Mesothelial cell of epicardium (in vitro differentiated cells): Measurements from ENCODE around the gene UBR1. TPM values are rescaled to one million over a fixed set of nuclear protein-coding genes. Genes with fewer than 3 reads are reported as not detected.

ENCODE experiments used
- DNase-seq, 2 experiments: peaks; one replicate each; pipeline ENCODE4 v3.0.0; 2021; ENCODE audit warnings: low spot score in 2 of 2; ENCODE audit not compliant: unreplicated experiment in 2 of 2
- H3K27ac Mint-ChIP-seq: 2 replicates; pipeline ENCODE4 v1.8.0; 2021; ENCODE audit warnings: mixed read lengths
- H3K27me3 Mint-ChIP-seq: 2 replicates; pipeline ENCODE4 v1.8.0; 2021; ENCODE audit warnings: low read depth, mixed read lengths
- H3K36me3 Mint-ChIP-seq: 2 replicates; pipeline ENCODE4 v1.8.0; 2021; ENCODE audit warnings: mixed read lengths
- H3K4me1 Mint-ChIP-seq: 2 replicates; pipeline ENCODE4 v1.8.0; 2021; ENCODE audit warnings: mixed read lengths
- H3K4me3 Mint-ChIP-seq: 2 replicates; pipeline ENCODE4 v1.8.0; 2021; ENCODE audit warnings: mild to moderate bottlenecking, moderate library complexity, mixed read lengths
- H3K9me3 Mint-ChIP-seq: 2 replicates; pipeline ENCODE4 v1.8.0; 2021; ENCODE audit warnings: mixed read lengths
- total RNA-seq: library from RNA; stranded (reverse); gene quantifications from 3 replicates; pipeline ENCODE4 v1.2.1, GENCODE V29; 2021
- TF ChIP-seq, protein P1 (sequence below): fragments of 200-600 bp; sonication (generic); IDR thresholded peaks from one replicate; pipeline ENCODE4 v1.5.0; 2021; ENCODE audit warnings: antibody characterized with exemption; ENCODE audit not compliant: unreplicated experiment

The UBR1 gene
- total RNA-seq, 1 donor from 2014 or later: 36.4 TPM

DNA sequence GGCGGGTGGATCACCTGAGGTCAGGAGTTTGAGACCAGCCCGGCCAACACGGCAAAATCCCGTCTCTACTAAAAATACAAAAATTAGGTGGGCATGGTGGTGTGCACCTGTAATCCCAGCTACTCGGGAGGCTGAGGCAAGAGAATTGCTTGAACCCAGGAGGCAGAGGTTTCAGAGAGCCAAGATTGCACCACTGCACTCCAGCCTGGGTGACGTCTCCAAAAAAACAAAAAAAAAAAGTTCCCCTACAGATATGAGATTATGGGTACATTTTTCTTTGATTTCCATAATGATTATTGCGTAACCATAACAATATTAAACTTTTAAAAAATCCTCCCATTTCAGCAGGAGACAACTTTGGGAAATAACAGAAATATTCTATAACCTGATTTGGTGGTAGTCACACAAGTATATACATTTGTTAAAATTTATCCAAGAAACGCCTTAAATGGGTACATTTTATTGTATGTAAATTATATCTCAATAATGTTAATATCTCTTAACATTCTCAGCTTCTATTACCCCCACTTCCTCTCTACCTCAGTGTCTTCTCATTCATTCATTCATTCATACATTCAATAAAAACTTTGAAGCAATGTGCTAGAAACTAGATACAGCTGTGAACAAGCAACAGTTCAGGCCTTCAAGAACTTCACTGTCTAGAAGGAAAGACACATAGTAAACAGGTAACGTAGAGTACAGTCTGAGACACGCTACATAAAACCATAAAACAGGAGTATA, 6.6 kb downstream of the UBR1 start:
- no peaks in the 10 kb centered on the region for H3K27me3 Mint-ChIP-seq
- peaks cover 36% of the 10 kb centered on the region for H3K36me3 Mint-ChIP-seq
- TF ChIP-seq, protein P1, sequence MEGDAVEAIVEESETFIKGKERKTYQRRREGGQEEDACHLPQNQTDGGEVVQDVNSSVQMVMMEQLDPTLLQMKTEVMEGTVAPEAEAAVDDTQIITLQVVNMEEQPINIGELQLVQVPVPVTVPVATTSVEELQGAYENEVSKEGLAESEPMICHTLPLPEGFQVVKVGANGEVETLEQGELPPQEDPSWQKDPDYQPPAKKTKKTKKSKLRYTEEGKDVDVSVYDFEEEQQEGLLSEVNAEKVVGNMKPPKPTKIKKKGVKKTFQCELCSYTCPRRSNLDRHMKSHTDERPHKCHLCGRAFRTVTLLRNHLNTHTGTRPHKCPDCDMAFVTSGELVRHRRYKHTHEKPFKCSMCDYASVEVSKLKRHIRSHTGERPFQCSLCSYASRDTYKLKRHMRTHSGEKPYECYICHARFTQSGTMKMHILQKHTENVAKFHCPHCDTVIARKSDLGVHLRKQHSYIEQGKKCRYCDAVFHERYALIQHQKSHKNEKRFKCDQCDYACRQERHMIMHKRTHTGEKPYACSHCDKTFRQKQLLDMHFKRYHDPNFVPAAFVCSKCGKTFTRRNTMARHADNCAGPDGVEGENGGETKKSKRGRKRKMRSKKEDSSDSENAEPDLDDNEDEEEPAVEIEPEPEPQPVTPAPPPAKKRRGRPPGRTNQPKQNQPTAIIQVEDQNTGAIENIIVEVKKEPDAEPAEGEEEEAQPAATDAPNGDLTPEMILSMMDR: no peak
- no peak overlapping the region for H3K4me3 Mint-ChIP-seq
- peaks cover 16% of the 10 kb centered on the region for H3K4me1 Mint-ChIP-seq
- H3K9me3 Mint-ChIP-seq: peaks cover 5% of the 10 kb centered on the region
- no peak overlapping the region for H3K27ac Mint-ChIP-seq
- no peak for DNase-seq

DNA sequence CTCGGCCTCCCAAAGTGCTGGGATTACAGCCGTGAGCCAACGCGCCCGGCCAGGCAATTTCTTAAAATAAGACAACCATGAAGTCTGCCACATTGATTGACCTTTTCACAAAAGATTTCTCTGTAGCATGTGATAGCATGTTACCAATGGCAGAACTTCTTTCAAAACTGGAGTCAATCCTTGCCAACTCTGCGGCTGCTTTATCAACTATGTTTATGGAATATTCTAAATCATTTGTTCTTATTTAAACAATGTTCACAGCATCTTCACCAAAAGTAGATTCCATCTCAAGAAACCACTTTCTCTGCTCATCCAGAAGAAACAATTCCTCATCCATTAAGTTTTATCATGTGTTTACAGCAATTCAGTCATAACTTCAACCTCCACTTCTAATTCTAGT, 9.4 kb downstream of the UBR1 start:
- Mint-ChIP-seq H3K4me3 (no peak overlapping the region), H3K27me3 (no peaks in the 10 kb centered on the region), H3K9me3 (peaks cover 10% of the 10 kb centered on the region), H3K36me3 (peaks cover 33% of the 10 kb centered on the region), H3K27ac (no peak overlapping the region), H3K4me1 (peaks cover 10% of the 10 kb centered on the region)
- no peak for DNase-seq
- TF ChIP-seq, protein P1: no peak

DNA sequence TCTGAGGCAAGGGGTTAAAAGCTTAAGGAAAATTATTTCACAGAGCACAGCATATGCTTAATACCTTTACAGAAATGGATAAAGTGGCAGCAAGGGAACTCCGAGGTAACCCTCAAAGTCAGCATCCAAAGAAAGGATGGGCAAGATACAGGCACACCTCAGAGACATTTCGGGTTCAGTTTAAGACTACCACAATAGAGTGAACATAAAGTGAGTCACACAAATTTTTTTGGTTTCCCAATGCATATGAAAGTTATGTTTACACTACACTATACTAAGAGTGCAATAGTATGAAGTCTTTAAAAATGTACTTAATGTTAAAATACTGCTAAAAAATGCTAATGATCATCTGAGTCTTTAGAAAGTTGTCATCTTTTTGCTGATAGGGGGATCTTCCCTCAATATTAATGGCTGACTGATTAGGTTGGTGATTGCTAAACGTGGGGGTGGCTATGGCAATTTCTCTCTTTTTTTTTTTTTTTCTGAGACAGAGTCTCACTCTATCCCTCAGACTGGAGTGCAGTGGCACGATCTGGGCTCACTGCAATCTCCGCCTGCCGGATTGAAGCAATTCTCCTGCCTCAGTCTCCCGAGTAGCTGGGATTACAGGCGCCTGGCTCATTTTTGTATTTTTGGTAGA, 10.0 kb downstream of the UBR1 start:
- peaks cover 10% of the 10 kb centered on the region for H3K9me3 Mint-ChIP-seq
- peaks cover 7% of the 10 kb centered on the region for H3K4me1 Mint-ChIP-seq
- peaks cover 27% of the 10 kb centered on the region for H3K36me3 Mint-ChIP-seq
- H3K27ac Mint-ChIP-seq: no peak overlapping the region
- TF ChIP-seq, protein P1: no peak
- no peak overlapping the region for H3K4me3 Mint-ChIP-seq
- H3K27me3 Mint-ChIP-seq: no peaks in the 10 kb centered on the region
- DNase-seq: no peak

DNA sequence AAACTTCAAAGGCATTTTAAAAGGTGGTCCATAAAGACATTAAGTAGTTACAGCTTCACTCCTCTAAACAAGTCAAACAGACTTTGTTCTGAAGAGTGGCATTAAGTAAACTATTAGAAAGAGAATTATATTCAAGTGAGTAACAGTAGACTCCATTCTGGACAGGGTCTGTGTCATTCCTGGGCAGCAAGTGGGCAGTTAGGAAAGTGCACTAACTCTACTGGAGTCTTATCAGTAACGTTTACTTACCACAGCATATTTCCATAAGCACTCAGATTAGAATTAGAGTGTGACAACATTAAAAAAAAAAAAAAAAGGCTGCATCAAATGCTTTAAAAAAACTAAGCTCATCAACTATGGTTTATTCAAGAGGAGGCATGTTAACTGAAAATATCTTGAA, 10.6 kb downstream of the UBR1 start:
- Mint-ChIP-seq H3K36me3 (peaks cover 26% of the 10 kb centered on the region), H3K4me3 (no peak overlapping the region), H3K27ac (no peak overlapping the region), H3K9me3 (peaks cover 10% of the 10 kb centered on the region), H3K27me3 (no peaks in the 10 kb centered on the region), H3K4me1 (peaks cover 6% of the 10 kb centered on the region)
- TF ChIP-seq, protein P1: no peak
- DNase-seq: no peak

DNA sequence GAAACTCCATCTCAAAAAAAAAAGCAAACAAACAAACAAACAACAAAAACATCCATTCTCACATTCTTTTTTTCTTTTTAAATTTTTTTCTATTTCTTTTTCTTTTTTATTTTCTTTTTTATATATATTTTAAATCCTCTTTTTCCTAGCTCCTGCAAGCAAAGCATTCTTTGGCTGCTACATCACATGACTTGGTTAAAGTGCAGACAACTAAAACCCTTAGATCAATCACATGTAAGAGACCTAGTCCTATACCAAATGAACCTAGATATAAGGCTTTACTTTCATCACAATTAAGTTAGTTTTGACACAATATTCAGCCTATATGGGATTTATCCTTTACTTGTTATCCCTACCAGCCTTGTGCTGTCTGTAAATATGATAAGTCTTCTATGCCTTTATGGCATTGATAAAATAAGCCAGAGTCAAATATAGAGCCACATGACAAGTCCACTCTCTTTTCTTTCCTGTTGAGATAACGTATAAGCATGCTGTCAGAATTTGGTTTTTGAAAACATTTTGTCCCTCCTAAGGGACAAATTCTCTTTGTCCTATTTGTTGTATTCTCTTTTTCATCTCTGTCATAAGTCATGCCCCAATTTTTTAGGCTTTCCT, 11.3 kb downstream of the UBR1 start:
- H3K27ac Mint-ChIP-seq: peak overlapping the region; percentile 7
- TF ChIP-seq, protein P1: no peak
- peaks cover 26% of the 10 kb centered on the region for H3K36me3 Mint-ChIP-seq
- DNase-seq: no peak
- peaks cover 10% of the 10 kb centered on the region for H3K9me3 Mint-ChIP-seq
- no peaks in the 10 kb centered on the region for H3K27me3 Mint-ChIP-seq
- H3K4me1 Mint-ChIP-seq: peaks cover 6% of the 10 kb centered on the region
- H3K4me3 Mint-ChIP-seq: no peak overlapping the region
